Hepatocyte (in vitro differentiated cells): Measurements from ENCODE around the gene GATA2. TPM values are rescaled to one million over a fixed set of nuclear protein-coding genes. Genes with fewer than 3 reads are reported as not detected.

ENCODE experiments used
- DNase-seq: peaks from one replicate; pipeline ENCODE4 v3.0.0-alpha.2; 2016; ENCODE audit warnings: low spot score
- H2AFZ ChIP-seq: fragments of 200-600 bp; sonication (generic); 2 replicates; pipeline ENCODE4 v1.6.0; 2016; ENCODE audit warnings: antibody characterized with exemption, mild to moderate bottlenecking
- H3K27ac ChIP-seq: fragments of 200-600 bp; sonication (generic); 2 replicates; pipeline ENCODE4 v1.5.1; 2016; ENCODE audit warnings: mild to moderate bottlenecking
- H3K27me3 ChIP-seq: fragments of 200-600 bp; sonication (generic); 2 replicates; pipeline ENCODE4 v1.6.1; 2016
- H3K36me3 ChIP-seq: fragments of 200-600 bp; sonication (generic); replicated peaks from 2 replicates; pipeline ENCODE4 v1.5.1; 2016; ENCODE audit warnings: low read depth; ENCODE audit not compliant: insufficient read depth
- H3K4me1 ChIP-seq: fragments of 200-600 bp; sonication (generic); 2 replicates; pipeline ENCODE4 v1.5.1; 2016; ENCODE audit warnings: mild to moderate bottlenecking, moderate library complexity; ENCODE audit not compliant: insufficient read depth
- H3K4me2 ChIP-seq: fragments of 200-600 bp; sonication (generic); 2 replicates; pipeline ENCODE4 v1.6.0; 2016
- H3K4me3 ChIP-seq: fragments of 200-600 bp; sonication (generic); 2 replicates; pipeline ENCODE4 v1.5.1; 2016; ENCODE audit warnings: mild to moderate bottlenecking
- H3K79me2 ChIP-seq: fragments of 200-600 bp; sonication (generic); 2 replicates; pipeline ENCODE4 v1.6.0; 2017; ENCODE audit warnings: mild to moderate bottlenecking
- H3K9me2 ChIP-seq: fragments of 200-600 bp; sonication (generic); replicated peaks from 2 replicates; pipeline ENCODE4 v1.6.0; 2017; ENCODE audit warnings: mild to moderate bottlenecking; ENCODE audit not compliant: insufficient read depth
- H3K9me3 ChIP-seq: fragments of 200-600 bp; sonication (generic); 2 replicates; pipeline ENCODE4 v1.5.1; 2016; ENCODE audit warnings: low read depth, mild to moderate bottlenecking
- H4K20me1 ChIP-seq: fragments of 200-600 bp; sonication (generic); 2 replicates; pipeline ENCODE4 v1.6.0; 2016; ENCODE audit warnings: mild to moderate bottlenecking; ENCODE audit not compliant: insufficient read depth, poor library complexity, severe bottlenecking
- CTCF ChIP-seq: fragments of 200-600 bp; sonication (generic); IDR thresholded peaks from 2 replicates; pipeline ENCODE4 v1.5.1; 2016; ENCODE audit warnings: antibody characterized with exemption, mild to moderate bottlenecking; ENCODE audit not compliant: poor library complexity
- EZH2 ChIP-seq: fragments of 200-600 bp; sonication (generic); IDR thresholded peaks from 2 replicates; pipeline ENCODE4 v1.6.1; 2016; ENCODE audit warnings: antibody characterized with exemption, mild to moderate bottlenecking, borderline replicate concordance
- EZH2phosphoT487 ChIP-seq: fragments of 200-600 bp; sonication (generic); IDR thresholded peaks from one replicate; pipeline ENCODE4 v1.6.1; 2018; ENCODE audit warnings: antibody characterized with exemption, mild to moderate bottlenecking, low read depth, moderate library complexity; ENCODE audit not compliant: unreplicated experiment, severe bottlenecking
- WGBS: methylation state at CpG from one replicate; pipeline ENCODE4 v1.1.6; 2016; ENCODE audit warnings: low lambda C conversion rate; ENCODE audit errors: missing lambda C conversion rate; 5-methylcytosine and 5-hydroxymethylcytosine counted together
- polyA plus RNA-seq: library from polyadenylated mRNA; unstranded; fragments of >200 nt; fragmentation: Nextera tagmentation; extraction: Ambion mirVana; gene quantifications from 2 replicates; pipeline ENCODE4 v1.2.1, GENCODE V29; 2016
- total RNA-seq: library from RNA; depleted of rRNA; stranded (reverse); fragments of >200 nt; gene quantifications from 2 replicates; pipeline ENCODE4 v1.2.3, GENCODE V29; 2014

GATA2 gene
- total and polyA plus RNA-seq, 2 experiments from 2014 or later = 2.4 to 2.6 TPM

GRCh38 chr3:128478576-128479506 is 14.2 kb downstream of the GATA2 start:
- no peak overlapping the region for H3K4me3 ChIP-seq
- 81% methylated on average over 11 of the region's 11 CpGs for WGBS
- no peak for DNase-seq

DNA sequence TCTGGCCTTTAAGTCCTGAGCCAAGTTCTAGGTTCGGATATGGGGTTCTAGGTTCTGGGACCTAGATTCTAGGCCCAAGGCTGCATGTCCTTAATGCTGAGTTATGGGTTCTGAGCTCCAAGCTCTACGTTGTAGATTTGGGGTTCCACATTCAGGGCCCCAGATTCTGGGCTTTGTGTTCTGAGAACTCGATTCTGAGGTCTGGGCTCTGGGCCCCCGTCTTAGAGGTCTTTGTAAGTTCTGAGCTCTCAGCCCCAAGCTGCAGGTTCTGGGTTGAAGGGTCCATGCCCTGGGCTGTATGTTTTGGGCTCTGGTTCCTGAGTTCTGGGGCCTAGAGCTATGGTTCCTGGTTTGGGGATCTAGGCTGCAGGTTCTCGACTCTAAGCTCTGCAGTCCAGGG is 16.3 kb downstream of the GATA2 start:
- Histone ChIP-seq H3K4me1 (no peaks in the 10 kb centered on the region), H3K4me2 (no peak overlapping the region), H2AFZ (no peak overlapping the region), H3K4me3 (no peak overlapping the region), H3K27ac (no peak overlapping the region), H3K9me3 (no peaks in the 10 kb centered on the region), H3K79me2 (no peaks in the 10 kb centered on the region), H3K27me3 (peaks cover 33% of the 10 kb centered on the region), H3K9me2 (no peaks in the 10 kb centered on the region), H4K20me1 (no peaks in the 10 kb centered on the region), H3K36me3 (no peaks in the 10 kb centered on the region)
- no peak for DNase-seq
- whole genome bisulfite sequencing = 90% methylated on average over 5 of the region's 5 CpGs
- no peak for TF ChIP-seq EZH2phosphoT487
- TF ChIP-seq EZH2 = no peak
- no peak for TF ChIP-seq CTCF

More at GRCh38 chr3:128478576-128479506, 14.2 kb downstream of the GATA2 start:
- H3K27ac ChIP-seq = no peak overlapping the region
- H4K20me1 ChIP-seq = no peaks in the 10 kb centered on the region
- H3K27me3 ChIP-seq = peaks cover 31% of the 10 kb centered on the region
- H3K79me2 ChIP-seq = no peaks in the 10 kb centered on the region
- H3K9me3 ChIP-seq = no peaks in the 10 kb centered on the region
- no peaks in the 10 kb centered on the region for H3K36me3 ChIP-seq
- no peak overlapping the region for H3K4me2 ChIP-seq
- TF ChIP-seq EZH2 (no peak), CTCF (no peak), EZH2phosphoT487 (no peak)
- no peak overlapping the region for H2AFZ ChIP-seq
- no peaks in the 10 kb centered on the region for H3K9me2 ChIP-seq
- H3K4me1 ChIP-seq = peaks cover 13% of the 10 kb centered on the region

DNA sequence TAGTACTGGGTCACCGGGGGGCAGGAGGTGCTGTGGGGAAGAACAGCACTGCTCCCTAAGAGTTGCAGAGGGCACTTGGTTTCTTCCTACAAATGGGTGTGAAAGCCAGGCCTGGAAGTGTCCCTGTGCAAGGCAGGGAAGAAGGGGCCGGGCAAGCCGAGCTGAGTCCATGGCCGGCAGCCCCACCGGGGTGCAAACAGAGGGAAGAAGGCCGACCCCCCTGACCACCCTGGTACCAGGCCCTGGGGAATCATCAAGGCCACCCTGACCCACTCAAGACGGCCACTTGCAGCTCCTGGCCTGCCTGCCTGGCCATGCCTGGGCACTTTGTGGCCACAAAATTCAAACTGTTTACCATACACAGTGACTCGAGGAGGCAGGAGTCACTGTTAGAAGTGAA is 17.6 kb downstream of the GATA2 start:
- Histone ChIP-seq H4K20me1 (no peaks in the 10 kb centered on the region), H3K4me3 (no peak overlapping the region), H2AFZ (no peak overlapping the region), H3K4me1 (no peaks in the 10 kb centered on the region), H3K79me2 (no peaks in the 10 kb centered on the region), H3K36me3 (no peaks in the 10 kb centered on the region), H3K27me3 (peaks cover 39% of the 10 kb centered on the region), H3K4me2 (no peak overlapping the region), H3K9me2 (no peaks in the 10 kb centered on the region), H3K9me3 (no peaks in the 10 kb centered on the region), H3K27ac (no peak overlapping the region)
- TF ChIP-seq EZH2 (no peak), CTCF (no peak), EZH2phosphoT487 (no peak)
- WGBS = 77% methylated on average over 8 of the region's 8 CpGs
- no peak for DNase-seq
